HepG2 (cell line): ENCODE data around the gene TM4SF18. TPM values are rescaled to one million over a fixed set of nuclear protein-coding genes. Genes with fewer than 3 reads are reported as not detected.

Source experiments
- FOXA1 ChIP-seq, 2 experiments: fragments of 450-650 bp in 1 of 2; sonication (generic) in 1 of 2; formaldehyde crosslinking in 1 of 2; IDR thresholded peaks; 2 replicates each; pipeline versions ENCODE4 v1.4.0 to v1.6.1; 2016 to 2020; ENCODE audit warnings: missing genetic modification reagents in 1 of 2
- HNF4G ChIP-seq, 2 experiments: sonication (generic) in 1 of 2; formaldehyde crosslinking in 1 of 2; IDR thresholded peaks; 2 replicates each; pipeline versions ENCODE4 v1.4.0 to v1.6.1; 2011 to 2020; ENCODE audit warnings: borderline replicate concordance in 2 of 2, low read depth in 2 of 2, mild to moderate bottlenecking in 2 of 2, low read length in 1 of 2, missing genetic modification reagents in 1 of 2, moderate library complexity in 1 of 2
- JUN ChIP-seq: sonication (generic); formaldehyde crosslinking; IDR thresholded peaks from 2 replicates; pipeline ENCODE4 v1.4.0; 2020; ENCODE audit warnings: mild to moderate bottlenecking, missing genetic modification reagents
- KDM5B ChIP-seq: sonication (generic); formaldehyde crosslinking; IDR thresholded peaks from 2 replicates; pipeline ENCODE4 v1.4.0; 2020; ENCODE audit warnings: missing genetic modification reagents, mild to moderate bottlenecking, borderline replicate concordance
- MAFK ChIP-seq, 2 experiments: IDR thresholded peaks in 1 of 2; conservative IDR thresholded peaks in 1 of 2; 2 replicates each; pipeline ENCODE4 v1.6.1; 2011; ENCODE audit warnings: improper control_type of control experiment in 2 of 2, low read length in 2 of 2
- MED13 ChIP-seq: sonication (generic); formaldehyde crosslinking; IDR thresholded peaks from 2 replicates; pipeline ENCODE4 v1.5.0; 2020; ENCODE audit warnings: missing genetic modification reagents
- MEIS2 ChIP-seq: sonication (generic); formaldehyde crosslinking; IDR thresholded peaks from 2 replicates; pipeline ENCODE4 v1.9.0; 2021; ENCODE audit warnings: mild to moderate bottlenecking, missing genetic modification reagents
- MTF2 ChIP-seq: sonication (generic); formaldehyde crosslinking; IDR thresholded peaks from 2 replicates; pipeline ENCODE4 v1.5.0; 2020; ENCODE audit warnings: missing genetic modification reagents, borderline replicate concordance
- PAXIP1 ChIP-seq: sonication (generic); formaldehyde crosslinking; conservative IDR thresholded peaks from 2 replicates; pipeline ENCODE4 v1.4.0; 2020; ENCODE audit warnings: mild to moderate bottlenecking, missing genetic modification reagents, moderate library complexity
- RAD21 ChIP-seq: fragments of 450-650 bp; formaldehyde crosslinking; IDR thresholded peaks from 2 replicates; pipeline ENCODE4 v1.5.0; 2020; ENCODE audit warnings: mild to moderate bottlenecking
- RFX3 ChIP-seq: IDR thresholded peaks from 2 replicates; pipeline ENCODE4 v1.6.1; 2016; ENCODE audit warnings: missing biosample characterization, missing genetic modification reagents
- RXRA ChIP-seq: sonication (generic); formaldehyde crosslinking; IDR thresholded peaks from 2 replicates; pipeline ENCODE4 v1.5.1; 2020; ENCODE audit warnings: missing genetic modification reagents
- SOX13 ChIP-seq, 3 experiments: fragments of 450-650 bp in 1 of 3; sonication (generic) in 1 of 3; formaldehyde crosslinking in 1 of 3; IDR thresholded peaks in 2 of 3; conservative IDR thresholded peaks in 1 of 3; 2 replicates each; pipeline versions ENCODE4 v1.5.0 to v1.6.1; 2016 to 2020; ENCODE audit warnings: antibody characterized with exemption in 1 of 3, mild to moderate bottlenecking in 1 of 3, missing compliant biosample characterization in 1 of 3, missing genetic modification reagents in 1 of 3, moderate library complexity in 1 of 3
- SP5 ChIP-seq: IDR thresholded peaks from 2 replicates; pipeline ENCODE4 v1.6.1; 2016; ENCODE audit warnings: low read depth, borderline replicate concordance
- ZNF136 ChIP-seq: sonication (generic); formaldehyde crosslinking; IDR thresholded peaks from 2 replicates; pipeline ENCODE4 v1.8.1; 2022; ENCODE audit warnings: low read depth, mild to moderate bottlenecking, moderate library complexity, missing genetic modification reagents
- ZNF142 ChIP-seq: sonication (generic); formaldehyde crosslinking; IDR thresholded peaks from 2 replicates; pipeline ENCODE4 v1.4.0; 2020; ENCODE audit warnings: missing genetic modification reagents
- ZNF225 ChIP-seq: sonication (generic); formaldehyde crosslinking; IDR thresholded peaks from 2 replicates; pipeline ENCODE4 v1.4.0; 2020; ENCODE audit warnings: mild to moderate bottlenecking, missing genetic modification reagents
- ZNF569 ChIP-seq: sonication (generic); formaldehyde crosslinking; IDR thresholded peaks from 2 replicates; pipeline ENCODE4 v1.5.0; 2020; ENCODE audit warnings: mild to moderate bottlenecking, missing genetic modification reagents, moderate library complexity, borderline replicate concordance
- ZNF678 ChIP-seq: sonication (generic); formaldehyde crosslinking; IDR thresholded peaks from 2 replicates; pipeline ENCODE4 v1.4.0; 2020; ENCODE audit warnings: mild to moderate bottlenecking, missing genetic modification reagents
- ZNF776 ChIP-seq: sonication (generic); formaldehyde crosslinking; IDR thresholded peaks from 2 replicates; pipeline ENCODE4 v1.4.0; 2020; ENCODE audit warnings: mild to moderate bottlenecking, missing genetic modification reagents
- polyA plus RNA-seq, 8 experiments: library from polyadenylated mRNA; depleted of rRNA in 3 of 8; stranded (reverse) in 7 of 8; unstranded in 1 of 8; fragments of >200 nt; fragmentation: Illumina TruSeq in 4 of 8; extraction: Trizol in 4 of 8; gene quantifications; 2 replicates each; pipeline versions ENCODE4 v1.2.1 to v1.2.3, GENCODE V29; 2011 to 2016; ENCODE audit warnings: low read depth in 4 of 8, missing spikeins in 1 of 8, mixed read lengths in 1 of 8; ENCODE audit not compliant: insufficient read depth in 1 of 8
- total RNA-seq, 5 experiments: library from RNA; depleted of rRNA; stranded (reverse); fragments of >200 nt; fragmentation: Illumina TruSeq; extraction: Trizol; gene quantifications; 2 replicates each; pipeline ENCODE4 v1.2.3, GENCODE V29; 2016; ENCODE audit warnings: low read depth in 1 of 5

TM4SF18 gene
- total and polyA plus RNA-seq, 2 of the 13 experiments (the other 11 are each of a cell fraction or from before 2014, with no cell fraction given): 0.15 TPM; not detected in 1

GRCh38 chr3:149356044-149356592 is 22.7 kb upstream of the TM4SF18 start (continued):
- TF ChIP-seq ZNF142 (CRISPR knock-in tag) (no peak), SP5 (CRISPR knock-in tag) (no peak; the same call in 1 of the 2 replicates), MTF2 (CRISPR knock-in tag) (no peak), FOXA1 (IDR thresholded peaks at IDR 0.05) (no peak), FOXA1 (CRISPR knock-in tag; IDR thresholded peaks at IDR 0.05) (peak; percentile 42; the same call in 1 of the 2 replicates), HNF4G (IDR thresholded peaks at IDR 0.05; ENCODE audit: borderline replicate concordance, low read depth, low read length) (peak; percentile 55; the same call in 1 of the 2 replicates), HNF4G (CRISPR knock-in tag; IDR thresholded peaks at IDR 0.05; ENCODE audit: borderline replicate concordance, low read depth) (no peak), ZNF136 (CRISPR knock-in tag) (peak; percentile 57; the same call in 1 of the 2 replicates), RAD21 (CRISPR knock-in tag) (no peak), KDM5B (CRISPR knock-in tag) (no peak), MAFK (conservative IDR thresholded peaks at IDR 0.05 in 1 of 2, IDR thresholded peaks at IDR 0.05 in 1 of 2; ENCODE audit: low read length in 2 of 2) (no peak), JUN (CRISPR knock-in tag) (peak; percentile 61), SOX13 (IDR thresholded peaks at IDR 0.05) (peak; percentile 49), SOX13 (CRISPR knock-in tag; conservative IDR thresholded peaks at IDR 0.05 in 1 of 2, IDR thresholded peaks at IDR 0.05 in 1 of 2) (peak in 1 of 2 experiments; percentile 98; a peak in 2 of 4 replicates), ZNF225 (no peak), ZNF569 (no peak), ZNF776 (CRISPR knock-in tag) (no peak), RXRA (peak; percentile 86; the same call in 1 of the 2 replicates), PAXIP1 (CRISPR knock-in tag) (peak; percentile 97), MED13 (CRISPR knock-in tag) (peak; percentile 81), ZNF678 (CRISPR knock-in tag) (no peak), RFX3 (CRISPR knock-in tag) (no peak), MEIS2 (CRISPR knock-in tag) (no peak; the same call in none of the 2 replicates)
